HG03521 (cell line): ENCODE measurements around the gene LRRC49.
"Not testable (repeated sequence)": the region's sequence is repeated elsewhere in the genome, so short reads cannot be mapped to it uniquely, and the experiment has no call there.

Source experiments
- ATAC-seq: cut with Tn5 transposase; IDR thresholded peaks from one replicate; pipeline ENCODE4 v1.9.1; 2021; ENCODE audit warnings: mild to moderate bottlenecking, moderate library complexity; ENCODE audit not compliant: unreplicated experiment

Gene LRRC49

GRCh38 chr15:70920981-70921696 lies 28.5 kb downstream of the LRRC49 start:
- ATAC-seq: no peak

GRCh38 chr15:70922119-70922518 lies 29.5 kb downstream of the LRRC49 start:
- ATAC-seq: no peak

GRCh38 chr15:70923311-70924080 lies 30.9 kb downstream of the LRRC49 start:
- ATAC-seq: no peak

GRCh38 chr15:70926914-70927313 lies 34.3 kb downstream of the LRRC49 start:
- ATAC-seq: not testable (repeated sequence)

GRCh38 chr15:70931821-70932220 lies 39.2 kb downstream of the LRRC49 start:
- ATAC-seq: no peak

- no peak for ATAC-seq
Observed at GRCh38 chr15:70932397-70932796, 39.8 kb downstream of the LRRC49 start.

GRCh38 chr15:70933411-70933810 lies 40.8 kb downstream of the LRRC49 start:
- no peak for ATAC-seq

GRCh38 chr15:70935631-70936030 lies 43.0 kb downstream of the LRRC49 start:
- ATAC-seq: no peak

- no peak for ATAC-seq
Observed at GRCh38 chr15:70936326-70936725, 43.7 kb downstream of the LRRC49 start.

GRCh38 chr15:70943285-70943684 lies 50.7 kb downstream of the LRRC49 start:
- ATAC-seq: not testable (repeated sequence)

- no peak for ATAC-seq
Observed at GRCh38 chr15:70947351-70948335, 55.0 kb downstream of the LRRC49 start.

- ATAC-seq: no peak
Observed at GRCh38 chr15:70950953-70951352, 58.3 kb downstream of the LRRC49 start.

GRCh38 chr15:70954171-70954570 lies 61.5 kb downstream of the LRRC49 start:
- no peak for ATAC-seq

GRCh38 chr15:70954733-70955132 lies 62.1 kb downstream of the LRRC49 start:
- ATAC-seq: no peak

- no peak for ATAC-seq
Observed at GRCh38 chr15:70955151-70955550, 62.5 kb downstream of the LRRC49 start.

GRCh38 chr15:70956201-70956995 lies 63.8 kb downstream of the LRRC49 start:
- no peak for ATAC-seq

GRCh38 chr15:70962084-70962483 lies 69.5 kb downstream of the LRRC49 start:
- ATAC-seq: no peak

- ATAC-seq: no peak
Observed at GRCh38 chr15:70963199-70963598, 70.6 kb downstream of the LRRC49 start.

- ATAC-seq: no peak
Observed at GRCh38 chr15:70964058-70964457, 71.4 kb downstream of the LRRC49 start.

- ATAC-seq: no peak
Observed at GRCh38 chr15:70964686-70965085, 72.1 kb downstream of the LRRC49 start.
